Measurements from ENCODE around the gene SPATA6L. TPM values are rescaled to one million over a fixed set of nuclear protein-coding genes. Genes with fewer than 3 reads are reported as not detected.

The SPATA6L gene
- total RNA-seq, 1 donor from 2014 or later: not detected

DNA sequence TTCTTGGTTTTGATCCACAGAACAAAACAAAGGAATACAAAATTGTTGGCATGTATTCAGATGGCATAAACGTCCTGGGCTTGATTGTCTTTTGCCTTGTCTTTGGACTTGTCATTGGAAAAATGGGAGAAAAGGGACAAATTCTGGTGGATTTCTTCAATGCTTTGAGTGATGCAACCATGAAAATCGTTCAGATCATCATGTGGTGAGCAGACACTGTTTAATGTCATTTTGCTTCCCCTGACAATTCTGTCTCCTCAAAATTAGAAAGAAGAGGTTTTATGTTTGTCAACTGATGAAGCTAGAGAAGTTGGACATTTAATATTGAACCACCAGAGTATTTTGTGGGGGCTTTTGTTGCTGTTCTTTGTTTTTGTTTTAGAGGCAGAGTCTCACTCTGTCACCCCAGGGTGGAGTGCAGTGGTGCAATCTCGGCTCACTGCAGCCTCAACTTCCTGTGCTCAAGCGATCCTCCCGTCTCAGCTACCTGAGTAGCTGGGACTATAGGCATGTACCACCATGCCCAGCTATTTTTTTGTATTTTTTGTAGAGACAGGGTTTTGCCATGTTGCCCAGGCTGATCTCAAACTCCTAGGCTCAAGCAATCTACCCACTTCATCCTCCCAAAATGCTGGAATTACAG lies 94.0 kb downstream of the SPATA6L start:
- DNase-seq (ENCODE audit: low spot score in 2 of 2): no peak
- H3K36me3 ChIP-seq: peaks cover 0 to 7% of the 10 kb centered on the region in 2 donors
- no peak overlapping the region for H3K27ac ChIP-seq
- no peaks in the 10 kb centered on the region for H3K9me3 ChIP-seq
- H3K27me3 ChIP-seq: no peaks in the 10 kb centered on the region
- no peaks in the 10 kb centered on the region for H3K4me1 ChIP-seq
- TF ChIP-seq, protein P1, sequence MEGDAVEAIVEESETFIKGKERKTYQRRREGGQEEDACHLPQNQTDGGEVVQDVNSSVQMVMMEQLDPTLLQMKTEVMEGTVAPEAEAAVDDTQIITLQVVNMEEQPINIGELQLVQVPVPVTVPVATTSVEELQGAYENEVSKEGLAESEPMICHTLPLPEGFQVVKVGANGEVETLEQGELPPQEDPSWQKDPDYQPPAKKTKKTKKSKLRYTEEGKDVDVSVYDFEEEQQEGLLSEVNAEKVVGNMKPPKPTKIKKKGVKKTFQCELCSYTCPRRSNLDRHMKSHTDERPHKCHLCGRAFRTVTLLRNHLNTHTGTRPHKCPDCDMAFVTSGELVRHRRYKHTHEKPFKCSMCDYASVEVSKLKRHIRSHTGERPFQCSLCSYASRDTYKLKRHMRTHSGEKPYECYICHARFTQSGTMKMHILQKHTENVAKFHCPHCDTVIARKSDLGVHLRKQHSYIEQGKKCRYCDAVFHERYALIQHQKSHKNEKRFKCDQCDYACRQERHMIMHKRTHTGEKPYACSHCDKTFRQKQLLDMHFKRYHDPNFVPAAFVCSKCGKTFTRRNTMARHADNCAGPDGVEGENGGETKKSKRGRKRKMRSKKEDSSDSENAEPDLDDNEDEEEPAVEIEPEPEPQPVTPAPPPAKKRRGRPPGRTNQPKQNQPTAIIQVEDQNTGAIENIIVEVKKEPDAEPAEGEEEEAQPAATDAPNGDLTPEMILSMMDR (IDR thresholded peaks at IDR 0.05): no peak
- intact Hi-C loops (cut with DNase I): no loop called here
- no peak overlapping the region for H3K4me3 ChIP-seq

DNA sequence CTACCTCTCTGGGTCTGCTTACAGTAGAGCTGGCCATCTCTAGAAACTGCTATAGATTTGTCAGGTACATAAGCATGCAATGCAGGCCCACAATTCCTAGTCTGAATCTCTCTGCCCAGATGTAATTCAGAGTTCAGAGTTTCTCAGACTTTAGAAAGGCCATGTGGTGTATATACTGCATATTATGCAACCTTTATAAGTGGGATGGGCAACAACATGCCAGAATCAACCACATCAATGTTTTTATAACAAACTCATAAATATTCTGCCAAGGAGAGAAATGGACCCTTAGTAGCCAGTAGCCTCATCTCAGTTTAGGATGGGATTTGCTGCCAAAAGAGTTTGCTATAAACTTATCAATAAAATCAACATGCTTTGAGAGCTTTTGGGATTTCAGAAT lies 97.2 kb downstream of the SPATA6L start:
- TF ChIP-seq, protein P1 (IDR thresholded peaks at IDR 0.05): no peak
- intact Hi-C loops (cut with DNase I): no loop called here
- no peak overlapping the region for H3K27ac ChIP-seq
- H3K36me3 ChIP-seq: no peaks in the 10 kb centered on the region
- H3K27me3 ChIP-seq: no peaks in the 10 kb centered on the region
- no peaks in the 10 kb centered on the region for H3K4me1 ChIP-seq
- no peak overlapping the region for H3K4me3 ChIP-seq
- no peaks in the 10 kb centered on the region for H3K9me3 ChIP-seq
- DNase-seq (ENCODE audit: low spot score in 2 of 2): no peak

DNA sequence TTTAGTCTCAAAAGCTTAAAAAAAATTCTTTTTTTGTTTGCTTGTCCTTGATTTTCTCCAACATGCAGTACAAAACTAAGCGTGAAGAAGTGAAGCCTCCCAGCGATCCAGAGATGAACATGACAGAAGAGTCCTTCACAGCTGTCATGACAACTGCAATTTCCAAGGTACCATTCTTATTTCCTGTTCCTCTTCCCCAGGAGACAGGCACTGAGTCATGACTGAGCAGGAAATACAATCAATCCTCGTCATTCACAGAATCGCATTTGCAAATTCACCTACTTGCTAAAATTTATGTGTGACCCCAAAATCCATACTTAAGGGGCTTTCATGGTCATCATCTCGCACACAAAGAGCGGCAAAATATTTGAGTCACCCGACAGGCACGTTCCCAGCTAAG lies 98.7 kb downstream of the SPATA6L start:
- H3K27me3 ChIP-seq: no peaks in the 10 kb centered on the region
- TF ChIP-seq, protein P1 (IDR thresholded peaks at IDR 0.05): no peak
- H3K9me3 ChIP-seq: no peaks in the 10 kb centered on the region
- H3K4me3 ChIP-seq: no peak overlapping the region
- H3K27ac ChIP-seq: no peak overlapping the region
- no peaks in the 10 kb centered on the region for H3K4me1 ChIP-seq
- intact Hi-C loops (cut with DNase I): no loop called here
- H3K36me3 ChIP-seq: no peaks in the 10 kb centered on the region
- DNase-seq (ENCODE audit: low spot score in 2 of 2): no peak

DNA sequence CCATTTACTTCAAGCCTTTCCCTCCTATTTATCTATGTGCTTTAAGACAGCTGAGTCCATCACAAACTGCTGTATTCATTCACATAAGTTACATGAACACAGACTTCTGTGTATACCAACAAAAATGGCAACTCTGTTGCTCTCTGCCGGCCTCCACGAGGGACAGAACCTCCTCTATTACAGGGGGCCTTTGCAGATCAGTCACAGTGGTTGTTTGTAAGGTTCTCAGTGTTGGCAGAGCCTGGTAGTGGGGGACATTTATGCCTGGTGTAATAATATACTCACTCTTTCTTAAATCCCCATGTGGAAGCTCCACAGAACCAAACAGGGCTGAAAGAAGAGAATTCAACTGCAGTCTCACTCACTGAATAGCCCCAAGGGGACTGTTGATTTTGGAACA lies 99.5 kb downstream of the SPATA6L start:
- no peak for DNase-seq (ENCODE audit: low spot score in 2 of 2)
- TF ChIP-seq, protein P1 (IDR thresholded peaks at IDR 0.05): no peak
- Histone ChIP-seq H3K9me3 (no peaks in the 10 kb centered on the region), H3K4me1 (no peaks in the 10 kb centered on the region), H3K36me3 (no peaks in the 10 kb centered on the region), H3K27me3 (no peaks in the 10 kb centered on the region), H3K4me3 (no peak overlapping the region), H3K27ac (no peak overlapping the region)
- intact Hi-C loops (cut with DNase I): no loop called here

DNA sequence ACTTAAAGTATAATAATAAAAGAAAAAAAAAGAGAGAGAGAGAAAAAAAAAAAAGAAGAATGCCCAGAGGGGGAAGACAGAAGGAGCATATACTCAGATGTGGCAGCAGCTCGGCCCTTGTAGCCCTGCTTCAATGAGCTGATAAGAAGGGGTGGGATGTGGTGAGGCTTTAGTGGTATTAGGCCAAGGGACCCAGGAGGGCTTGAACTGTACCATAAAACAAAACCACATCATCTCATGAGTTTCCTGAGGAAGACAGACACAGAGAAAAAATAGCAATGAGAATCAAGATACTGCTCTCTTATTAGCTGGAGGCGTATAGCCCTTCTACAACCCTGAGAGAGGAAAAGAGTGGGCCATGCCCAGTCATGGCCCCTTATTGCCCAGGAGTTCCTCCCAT lies 103.2 kb downstream of the SPATA6L start:
- TF ChIP-seq, protein P1 (IDR thresholded peaks at IDR 0.05): no peak
- DNase-seq (ENCODE audit: low spot score in 2 of 2): no peak
- intact Hi-C loops (cut with DNase I): no loop called here

More for the DNA sequence above, 103.2 kb downstream of the SPATA6L start:
- Histone ChIP-seq H3K27me3 (no peaks in the 10 kb centered on the region), H3K4me1 (no peaks in the 10 kb centered on the region), H3K36me3 (no peaks in the 10 kb centered on the region), H3K9me3 (no peaks in the 10 kb centered on the region), H3K27ac (no peak overlapping the region), H3K4me3 (no peak overlapping the region)
